ENCODE data around the gene KRIT1.
"Not testable (repeated sequence)": the region's sequence is repeated elsewhere in the genome, so short reads cannot be mapped to it uniquely, and the experiment has no call there.

Gene KRIT1

GRCh38 chr7:92251181-92251580, 5.5 kb upstream of the KRIT1 start:
- DNase-seq (ENCODE audit: low read depth, low spot score): no peak
- H3K27ac ChIP-seq: peak overlapping the region; percentile 6

DNA sequence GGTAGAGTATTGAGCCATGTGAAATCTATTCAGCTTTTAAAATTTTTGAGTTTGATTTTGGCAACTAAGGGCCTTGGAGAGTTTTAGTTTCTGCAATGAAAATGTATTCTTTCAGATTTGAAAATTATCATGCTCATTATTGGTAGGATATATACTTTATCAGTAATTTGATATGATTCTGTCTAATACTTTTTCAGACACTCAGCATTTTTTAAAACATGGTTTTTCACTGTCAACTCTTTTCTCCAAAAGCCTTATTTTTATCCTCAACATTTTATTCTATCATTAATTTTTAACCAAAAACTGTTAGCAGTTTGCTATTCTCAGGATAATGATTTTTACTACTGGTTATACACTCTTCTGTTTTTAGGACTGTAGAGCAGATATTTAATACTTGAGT, 4.9 kb upstream of the KRIT1 start:
- DNase-seq (ENCODE audit: low read depth, low spot score): no peak
- H3K27ac ChIP-seq: peak overlapping the region; percentile 6

DNA sequence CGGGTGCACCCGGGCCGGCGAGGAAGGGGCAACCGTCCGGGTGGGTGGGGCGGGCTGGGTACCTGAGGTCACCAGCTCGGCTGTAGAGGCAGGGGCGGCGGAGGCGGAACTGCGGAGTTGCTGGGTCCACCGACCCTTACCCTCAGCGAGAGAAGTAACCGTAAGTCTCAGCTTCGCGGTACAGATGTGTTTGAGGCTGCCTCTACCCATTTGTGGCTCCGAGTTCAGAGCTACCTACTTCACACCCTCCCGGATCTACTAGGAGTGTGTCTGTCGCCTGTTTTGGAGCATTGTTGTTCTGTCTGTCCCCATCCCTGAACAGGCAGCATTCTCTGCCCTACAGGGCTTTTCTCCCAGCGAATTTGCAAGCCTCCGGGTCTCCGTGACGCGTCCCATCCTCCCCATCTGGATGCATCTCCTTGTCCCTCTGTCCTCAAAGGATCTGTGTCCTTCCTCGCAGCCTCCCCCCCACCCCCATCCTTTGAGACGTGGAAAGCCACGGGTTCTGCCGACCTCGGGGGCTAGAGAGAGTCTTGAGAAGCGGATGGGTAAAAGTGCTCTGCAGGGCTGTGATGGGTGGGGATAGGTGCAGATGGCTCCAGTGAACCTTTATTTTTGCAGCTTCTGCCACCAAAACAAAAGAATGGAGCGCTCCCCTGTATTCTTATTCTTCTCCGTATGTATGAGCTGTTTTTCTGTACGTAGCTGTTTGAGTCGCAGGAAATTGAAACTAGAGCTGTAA, 817 bp upstream of the KRIT1 start:
- no peak for DNase-seq (ENCODE audit: low read depth, low spot score)
- H3K27ac ChIP-seq: peak overlapping the region; percentile 87

GRCh38 chr7:92244808-92245486, 767 bp downstream of the KRIT1 start:
- no peak for DNase-seq (ENCODE audit: low read depth, low spot score)
- H3K27ac ChIP-seq: peak overlapping the region; percentile 87

DNA sequence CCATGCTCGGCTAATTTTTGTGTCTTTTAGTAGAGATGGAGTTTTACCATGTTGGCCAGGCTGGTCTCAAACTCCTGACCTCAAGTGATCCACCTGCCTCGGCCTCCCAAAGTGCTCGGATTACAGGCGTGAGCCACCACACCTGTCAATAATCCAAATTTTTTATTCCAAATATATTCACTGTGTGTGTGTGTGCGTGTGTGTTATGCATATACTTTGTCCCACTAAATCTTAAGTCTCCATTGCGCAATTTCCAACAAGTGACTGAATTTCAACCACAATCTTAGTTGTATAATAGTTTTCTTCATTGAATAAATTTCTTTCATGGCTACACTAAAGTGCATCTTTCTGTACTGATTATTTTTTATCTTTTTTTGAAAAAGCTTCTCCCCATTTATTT, 2.7 kb downstream of the KRIT1 start:
- DNase-seq (ENCODE audit: low read depth, low spot score): no peak
- H3K27ac ChIP-seq: no peak overlapping the region

DNA sequence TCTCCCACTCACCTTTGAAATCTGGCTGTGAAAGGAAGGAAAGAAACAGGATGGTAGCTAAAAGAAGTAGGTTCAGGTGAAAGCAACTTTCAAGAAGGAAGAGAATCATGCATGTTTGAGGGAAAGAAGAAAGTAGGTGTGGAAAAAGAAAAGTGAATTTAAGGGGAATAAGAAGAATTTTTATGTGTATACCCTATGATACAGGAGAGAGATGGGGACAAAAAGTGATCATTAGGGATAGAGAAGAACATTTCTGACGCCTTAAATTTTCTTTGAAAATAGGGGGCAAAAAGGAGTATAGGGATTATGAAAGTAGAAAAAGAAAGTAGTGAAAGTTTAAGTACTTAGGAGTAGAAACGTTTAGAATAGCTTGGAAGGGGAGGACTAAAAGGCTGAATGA, 15.2 kb downstream of the KRIT1 start:
- no peak for DNase-seq (ENCODE audit: low read depth, low spot score)

DNA sequence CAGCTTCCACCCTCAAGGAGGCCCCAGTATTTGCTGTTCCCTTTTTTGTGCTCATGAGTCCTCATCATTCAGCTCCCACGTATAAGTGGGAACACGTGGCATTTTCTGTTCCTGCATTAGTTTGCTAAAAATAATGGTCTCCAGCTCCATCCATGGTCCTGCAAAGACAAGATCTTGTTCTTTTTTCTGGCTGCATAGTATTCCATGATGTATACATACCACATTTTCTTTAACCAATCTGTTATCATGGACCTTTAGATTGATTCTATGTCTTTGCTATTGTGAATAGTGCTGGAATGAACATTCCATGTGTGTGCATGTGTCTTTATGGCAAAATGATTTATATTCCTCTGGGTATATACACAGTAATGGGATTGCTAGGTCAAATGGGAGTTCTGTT, 17.0 kb downstream of the KRIT1 start:
- H3K27ac ChIP-seq: no peak overlapping the region
- DNase-seq (ENCODE audit: low read depth, low spot score): no peak

More for the DNA sequence above, 15.2 kb downstream of the KRIT1 start:
- no peak overlapping the region for H3K27ac ChIP-seq

DNA sequence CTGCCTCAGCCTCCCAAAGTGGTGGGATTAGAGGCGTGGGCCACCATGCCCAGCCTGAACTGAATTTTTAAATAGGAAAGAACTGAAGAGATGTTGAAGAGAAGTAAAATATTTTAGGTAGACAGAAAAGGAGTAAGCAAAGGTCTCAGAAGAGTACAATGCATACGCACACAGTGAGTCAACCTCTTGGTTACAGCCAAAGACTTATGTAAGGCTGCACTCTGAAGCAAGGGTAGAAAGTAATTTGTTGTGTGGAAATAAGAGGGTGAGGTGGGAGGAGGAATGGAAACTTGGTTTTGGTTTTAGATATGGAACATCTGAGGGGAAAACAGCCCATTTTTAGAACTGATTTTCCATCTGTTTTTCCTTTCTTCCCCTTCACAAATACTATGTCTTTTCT, 17.6 kb downstream of the KRIT1 start:
- DNase-seq (ENCODE audit: low read depth, low spot score): no peak
- H3K27ac ChIP-seq: no peak overlapping the region

- no peak for DNase-seq (ENCODE audit: low read depth, low spot score)
- no peak overlapping the region for H3K27ac ChIP-seq
Observed at GRCh38 chr7:92226981-92227380, 18.7 kb downstream of the KRIT1 start.

DNA sequence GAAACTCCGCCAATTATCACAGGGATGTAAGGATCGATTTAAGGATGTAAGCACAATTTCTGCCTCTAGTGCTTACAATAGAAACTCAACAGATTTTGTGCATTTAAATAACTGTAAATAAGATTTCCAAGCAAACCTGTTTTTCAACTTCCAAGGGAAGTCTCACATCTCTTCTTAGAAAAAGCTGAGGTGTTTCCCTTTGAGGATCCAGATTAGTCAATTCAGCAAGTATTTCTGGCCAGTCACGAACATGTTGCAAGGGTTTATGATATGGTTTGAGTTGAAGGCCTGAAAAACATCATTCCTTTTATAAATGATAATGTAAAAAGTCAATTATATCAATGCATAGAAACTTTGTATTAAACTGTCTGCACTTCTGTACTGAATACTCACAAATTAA, 23.9 kb downstream of the KRIT1 start:
- H3K27ac ChIP-seq: no peak overlapping the region
- DNase-seq (ENCODE audit: low read depth, low spot score): no peak

DNA sequence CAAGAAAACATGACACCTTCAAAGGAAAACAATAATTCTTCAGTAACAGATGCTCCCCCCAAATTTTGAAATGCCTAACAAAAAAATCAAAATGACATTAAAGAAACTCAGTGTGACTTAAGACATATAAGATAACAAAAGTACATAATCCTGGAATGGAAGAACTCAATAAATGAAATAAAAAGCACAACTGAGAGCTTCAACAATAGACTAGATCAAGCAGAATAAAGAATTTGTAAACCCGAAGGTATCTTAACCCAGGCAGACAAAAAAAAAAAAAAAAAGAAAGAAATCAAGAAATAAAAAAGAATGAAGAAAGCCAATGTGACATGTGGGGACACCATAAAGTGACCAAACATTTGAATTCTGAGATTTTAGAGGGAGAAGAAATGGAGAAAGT, 39.0 kb downstream of the KRIT1 start:
- DNase-seq (ENCODE audit: low read depth, low spot score): no peak

GRCh38 chr7:92205987-92206386, 39.7 kb downstream of the KRIT1 start:
- no peak overlapping the region for H3K27ac ChIP-seq
- DNase-seq (ENCODE audit: low read depth, low spot score): no peak

More for the DNA sequence above, 39.0 kb downstream of the KRIT1 start:
- H3K27ac ChIP-seq: no peak overlapping the region

GRCh38 chr7:92200791-92201190, 44.9 kb downstream of the KRIT1 start:
- H3K27ac ChIP-seq: no peak overlapping the region
- DNase-seq (ENCODE audit: low read depth, low spot score): no peak

DNA sequence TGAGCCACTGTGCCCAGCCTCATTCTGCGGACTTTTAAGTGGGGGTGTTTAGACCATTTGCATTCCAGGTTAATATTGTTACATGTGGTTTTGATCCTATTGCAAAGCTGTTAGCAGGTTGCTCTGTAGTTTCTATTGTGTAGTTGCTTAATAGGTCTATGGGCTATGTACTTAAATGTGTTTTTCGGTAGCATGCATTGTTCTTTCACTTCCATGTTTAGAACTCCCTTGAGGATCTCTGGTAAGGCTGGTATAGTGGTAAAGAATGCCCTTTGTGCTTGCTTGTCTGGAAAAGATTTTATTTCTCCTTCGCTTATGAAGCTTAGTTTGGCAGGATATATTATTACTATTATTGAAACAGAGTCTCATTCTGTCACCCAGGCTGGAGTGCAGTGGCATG, 53.4 kb downstream of the KRIT1 start:
- no peak for DNase-seq (ENCODE audit: low read depth, low spot score)
- H3K27ac ChIP-seq: no peak overlapping the region

- H3K27ac ChIP-seq; DNase-seq (ENCODE audit: low read depth, low spot score): not testable (repeated sequence)
Observed at GRCh38 chr7:92189246-92189645, 56.5 kb downstream of the KRIT1 start.

DNA sequence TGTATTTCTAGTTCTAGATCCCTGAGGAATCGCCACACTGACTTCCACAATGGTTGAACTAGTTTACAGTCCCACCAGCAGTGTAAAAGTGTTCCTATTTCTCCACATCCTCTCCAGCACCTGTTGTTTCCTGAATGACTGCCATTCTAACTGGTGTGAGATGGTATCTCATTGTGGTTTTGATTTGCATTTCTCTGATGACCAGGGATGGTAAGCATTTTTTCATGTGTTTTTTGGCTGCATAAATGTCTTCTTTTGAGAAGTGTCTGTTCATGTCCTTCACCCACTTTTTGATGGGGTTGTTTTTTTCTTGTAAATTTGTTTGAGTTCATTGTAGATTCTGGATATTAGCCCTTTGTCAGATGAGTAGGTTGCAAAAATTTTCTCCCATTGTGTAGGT, 61.4 kb downstream of the KRIT1 start:
- H3K27ac ChIP-seq; DNase-seq (ENCODE audit: low read depth, low spot score): not testable (repeated sequence)

GRCh38 chr7:92178928-92179924, 66.5 kb downstream of the KRIT1 start, which contains the start of gene LRRD1:
TSS of gene LRRD1 (minus strand) at chr7:92179142. CDS start at chr7:92165202, 13,940 bp downstream.
- H3K27ac ChIP-seq: no peak within 1 kb of the TSS
- DNase-seq (ENCODE audit: low read depth, low spot score): peak; percentile 43

DNA sequence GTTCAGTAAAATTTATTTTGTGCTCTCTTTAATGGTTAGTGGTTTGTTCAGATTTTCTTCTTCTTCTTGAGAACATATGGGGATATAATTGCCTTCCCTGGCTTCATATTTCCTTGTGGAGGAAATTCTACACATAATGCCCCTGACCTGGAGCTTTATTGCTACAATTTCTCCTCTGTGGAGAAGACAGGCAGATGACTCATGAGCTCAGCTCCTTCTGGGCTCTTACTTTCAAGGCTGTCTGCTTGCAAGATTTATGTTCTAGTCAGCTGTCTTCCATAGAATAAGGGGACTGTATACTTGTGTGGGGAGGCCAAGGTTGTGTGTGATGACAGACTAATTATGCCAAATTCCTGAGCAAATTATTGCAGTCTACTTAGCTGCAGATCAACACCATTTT, 68.4 kb downstream of the KRIT1 start:
- H3K27ac ChIP-seq: no peak overlapping the region
- DNase-seq (ENCODE audit: low read depth, low spot score): no peak

DNA sequence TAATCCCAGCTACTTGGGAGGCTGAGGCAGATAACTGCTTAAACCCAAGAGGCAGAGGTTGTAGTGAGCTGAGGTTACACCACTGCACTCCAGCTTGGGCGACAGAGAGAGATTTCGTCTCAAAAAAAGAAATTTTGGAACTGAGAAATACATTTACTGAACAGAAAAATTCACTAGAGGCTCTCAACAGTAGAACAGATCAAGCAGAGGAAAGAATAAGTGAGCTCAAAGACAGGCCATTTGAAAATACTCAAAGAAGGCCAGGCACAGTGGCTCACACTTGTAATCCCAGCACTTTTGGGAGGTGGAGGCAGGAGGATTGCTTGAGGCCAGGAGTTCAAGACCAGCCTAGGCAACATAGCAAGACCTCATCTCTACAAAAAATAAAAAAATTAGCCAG, 76.2 kb downstream of the KRIT1 start:
- DNase-seq (ENCODE audit: low read depth, low spot score); H3K27ac ChIP-seq: not testable (repeated sequence)

DNA sequence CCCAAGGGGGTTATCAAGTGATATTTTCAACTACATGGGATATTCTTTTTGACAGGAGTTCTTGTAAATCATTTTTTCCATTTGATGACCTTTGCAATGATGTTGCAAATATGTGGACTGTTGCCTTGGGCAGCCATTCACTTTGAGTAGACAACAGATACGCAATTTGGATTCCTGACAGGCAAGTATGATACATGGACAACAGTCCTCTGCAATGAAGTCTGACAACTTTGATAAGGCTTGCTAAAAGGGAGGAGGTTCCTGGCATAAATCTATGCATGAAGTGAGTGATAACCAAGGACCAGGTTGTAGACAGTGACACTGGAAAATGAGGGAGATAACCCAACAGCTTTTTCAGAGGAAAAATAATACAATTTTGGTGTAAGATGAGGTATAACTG, 84.4 kb downstream of the KRIT1 start:
- H3K27ac ChIP-seq: no peak overlapping the region
- no peak for DNase-seq (ENCODE audit: low read depth, low spot score)

Measured in epithelial cell of prostate (primary cell).